PC-3 (cell line): ENCODE measurements around the gene SEC16A. TPM values are rescaled to one million over a fixed set of nuclear protein-coding genes. Genes with fewer than 3 reads are reported as not detected.
A peak's percentile ranks its signal among the peaks of the same experiment; 100 is the strongest.

Source experiments
- ATAC-seq: fragments of 200-7000 bp; cut with Tn5 transposase; 2 replicates; pipeline ENCODE4 v1.9.1; 2020; ENCODE audit warnings: mild to moderate bottlenecking, moderate library complexity
- BruUV-seq: library from RNA; stranded (reverse); fragments of 400-500 nt; replicated peaks from 2 replicates; lab custom pipeline; 2021; lab: Mats Ljungman, UMichigan
- CTCF ChIA-PET: fragments of 300-600 bp; sonication (Branson Sonifier 250); formaldehyde crosslinking; loops from one replicate; lab custom pipeline; 2022; ENCODE audit warnings: antibody characterized with exemption; lab: Charles Lee
- POLR2A ChIA-PET: fragments of 300-600 bp; sonication (Branson Sonifier 250); formaldehyde crosslinking; loops from one replicate; lab custom pipeline; 2022; ENCODE audit warnings: antibody characterized with exemption; ENCODE audit not compliant: unreplicated experiment; lab: Charles Lee
- DNase-seq: peaks from one replicate; pipeline ENCODE4 v3.0.0-alpha.2; 2015
- H2AFZ ChIP-seq: fragments of 300-600 bp; sonication (generic); 2 replicates; pipeline ENCODE4 v1.6.0; 2016; ENCODE audit warnings: antibody characterized with exemption, low read length
- H3F3A ChIP-seq: fragments of 300-600 bp; sonication (generic); one replicate; pipeline ENCODE4 v1.6.0; 2017; ENCODE audit warnings: antibody characterized with exemption, low read length, control low read depth, mild to moderate bottlenecking; ENCODE audit not compliant: unreplicated experiment
- H3K27ac ChIP-seq: fragments of 300-600 bp; sonication (generic); 2 replicates; pipeline ENCODE4 v1.5.1; 2016; ENCODE audit warnings: mild to moderate bottlenecking, low read length
- H3K27me3 ChIP-seq: fragments of 300-600 bp; sonication (generic); 2 replicates; pipeline ENCODE4 v1.6.1; 2016; ENCODE audit warnings: low read length, mixed read lengths
- H3K36me3 ChIP-seq: fragments of 300-600 bp; sonication (generic); 2 replicates; pipeline ENCODE4 v1.6.1; 2016; ENCODE audit warnings: low read depth, mixed run types, low read length, mixed read lengths
- H3K4me1 ChIP-seq: fragments of 300-600 bp; sonication (generic); 2 replicates; pipeline ENCODE4 v1.5.1; 2016; ENCODE audit warnings: low read length; ENCODE audit not compliant: insufficient read depth
- H3K4me2 ChIP-seq: fragments of 300-600 bp; sonication (generic); 2 replicates; pipeline ENCODE4 v1.6.0; 2016; ENCODE audit warnings: low read length
- H3K4me3 ChIP-seq: fragments of 300-600 bp; sonication (generic); 2 replicates; pipeline ENCODE4 v1.5.1; 2016; ENCODE audit warnings: mild to moderate bottlenecking, low read length, mixed read lengths
- H3K79me2 ChIP-seq: fragments of 300-600 bp; sonication (generic); 2 replicates; pipeline ENCODE4 v1.6.1; 2017; ENCODE audit warnings: low read length, mixed read lengths
- H3K9ac ChIP-seq: fragments of 300-600 bp; sonication (generic); 2 replicates; pipeline ENCODE4 v1.6.0; 2016; ENCODE audit warnings: mild to moderate bottlenecking, low read length
- H3K9me2 ChIP-seq: fragments of 300-600 bp; sonication (generic); replicated peaks from 2 replicates; pipeline ENCODE4 v1.6.1; 2016; ENCODE audit warnings: mixed run types, low read length, mixed read lengths
- H3K9me3 ChIP-seq: fragments of 300-600 bp; sonication (generic); 2 replicates; pipeline ENCODE4 v1.6.1; 2016; ENCODE audit warnings: low read length, mixed read lengths
- H4K20me1 ChIP-seq: fragments of 300-600 bp; sonication (generic); 2 replicates; pipeline ENCODE4 v1.6.1; 2016; ENCODE audit warnings: low read length, mixed read lengths
- EZH2 ChIP-seq: fragments of 300-600 bp; sonication (generic); IDR thresholded peaks from one replicate; pipeline ENCODE4 v1.6.1; 2017; ENCODE audit warnings: antibody characterized with exemption, mild to moderate bottlenecking, low read length; ENCODE audit not compliant: unreplicated experiment
- EZH2phosphoT487 ChIP-seq: fragments of 300-600 bp; sonication (generic); IDR thresholded peaks from 2 replicates; pipeline ENCODE4 v1.6.1; 2018; ENCODE audit warnings: mild to moderate bottlenecking, antibody characterized with exemption, low read length, borderline replicate concordance
- intact Hi-C: fragments of 100-400 bp; cut with micrococcal nuclease; formaldehyde crosslinking; loops from 2 replicates; pipeline ENCODE4 v1.9.0; 2023
- total RNA-seq: library from RNA; depleted of rRNA; stranded (reverse); fragments of >200 nt; gene quantifications from 2 replicates; pipeline ENCODE4 v1.2.3, GENCODE V29; 2014
- TF ChIP-seq, protein P1 (sequence below): fragments of 300-600 bp; sonication (generic); conservative IDR thresholded peaks from 2 replicates; pipeline ENCODE4 v1.5.1; 2017; ENCODE audit warnings: antibody characterized with exemption, low read depth, mild to moderate bottlenecking, low read length

The SEC16A gene
- total RNA-seq, 1 experiment from 2014 or later = 28.3 TPM

DNA sequence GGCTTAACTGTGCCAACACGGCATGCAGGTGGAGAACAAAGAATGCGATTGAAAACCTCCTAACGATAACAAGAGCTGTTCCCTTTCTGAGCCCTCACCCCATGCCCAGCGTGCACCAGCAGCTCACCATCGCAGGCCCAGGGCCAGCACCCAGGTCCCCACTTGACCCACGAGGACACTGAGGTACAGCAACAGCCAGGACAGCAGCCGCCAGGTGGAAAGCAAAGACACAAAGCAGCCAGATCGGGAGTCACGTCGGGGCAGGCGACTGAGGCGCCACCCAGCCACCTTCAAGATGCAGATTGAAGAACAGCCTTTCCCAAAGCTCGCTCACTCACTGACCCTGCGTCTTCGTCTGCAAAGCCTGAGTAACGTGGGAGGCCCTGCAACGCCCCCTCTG lies 6.9 kb upstream of the SEC16A start:
- Histone ChIP-seq H3F3A (no peaks in the 10 kb centered on the region), H3K79me2 (no peaks in the 10 kb centered on the region), H3K4me3 (no peak overlapping the region), H3K4me2 (no peak overlapping the region), H3K4me1 (peaks cover 2% of the 10 kb centered on the region; the same call in 1 of the 2 replicates), H3K9me2 (no peaks in the 10 kb centered on the region), H3K27ac (no peak overlapping the region), H2AFZ (no peak overlapping the region), H4K20me1 (no peaks in the 10 kb centered on the region), H3K36me3 (no peaks in the 10 kb centered on the region), H3K9ac (no peak overlapping the region), H3K9me3 (no peaks in the 10 kb centered on the region), H3K27me3 (no peaks in the 10 kb centered on the region)
- CTCF ChIA-PET = no interaction called here
- BruUV-seq = no TSS peak
- POLR2A ChIA-PET = no interaction called here
- no peak for TF ChIP-seq EZH2phosphoT487
- TF ChIP-seq, protein P1, sequence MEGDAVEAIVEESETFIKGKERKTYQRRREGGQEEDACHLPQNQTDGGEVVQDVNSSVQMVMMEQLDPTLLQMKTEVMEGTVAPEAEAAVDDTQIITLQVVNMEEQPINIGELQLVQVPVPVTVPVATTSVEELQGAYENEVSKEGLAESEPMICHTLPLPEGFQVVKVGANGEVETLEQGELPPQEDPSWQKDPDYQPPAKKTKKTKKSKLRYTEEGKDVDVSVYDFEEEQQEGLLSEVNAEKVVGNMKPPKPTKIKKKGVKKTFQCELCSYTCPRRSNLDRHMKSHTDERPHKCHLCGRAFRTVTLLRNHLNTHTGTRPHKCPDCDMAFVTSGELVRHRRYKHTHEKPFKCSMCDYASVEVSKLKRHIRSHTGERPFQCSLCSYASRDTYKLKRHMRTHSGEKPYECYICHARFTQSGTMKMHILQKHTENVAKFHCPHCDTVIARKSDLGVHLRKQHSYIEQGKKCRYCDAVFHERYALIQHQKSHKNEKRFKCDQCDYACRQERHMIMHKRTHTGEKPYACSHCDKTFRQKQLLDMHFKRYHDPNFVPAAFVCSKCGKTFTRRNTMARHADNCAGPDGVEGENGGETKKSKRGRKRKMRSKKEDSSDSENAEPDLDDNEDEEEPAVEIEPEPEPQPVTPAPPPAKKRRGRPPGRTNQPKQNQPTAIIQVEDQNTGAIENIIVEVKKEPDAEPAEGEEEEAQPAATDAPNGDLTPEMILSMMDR = no peak
- TF ChIP-seq EZH2 = no peak
- ATAC-seq (no peak), DNase-seq (no peak)
- intact Hi-C loops = loop anchor here (5.0 to 10.0 kb wide), 2 partner anchors 55 to 203 kb away; partner anchors contain the start of gene NOTCH1

DNA sequence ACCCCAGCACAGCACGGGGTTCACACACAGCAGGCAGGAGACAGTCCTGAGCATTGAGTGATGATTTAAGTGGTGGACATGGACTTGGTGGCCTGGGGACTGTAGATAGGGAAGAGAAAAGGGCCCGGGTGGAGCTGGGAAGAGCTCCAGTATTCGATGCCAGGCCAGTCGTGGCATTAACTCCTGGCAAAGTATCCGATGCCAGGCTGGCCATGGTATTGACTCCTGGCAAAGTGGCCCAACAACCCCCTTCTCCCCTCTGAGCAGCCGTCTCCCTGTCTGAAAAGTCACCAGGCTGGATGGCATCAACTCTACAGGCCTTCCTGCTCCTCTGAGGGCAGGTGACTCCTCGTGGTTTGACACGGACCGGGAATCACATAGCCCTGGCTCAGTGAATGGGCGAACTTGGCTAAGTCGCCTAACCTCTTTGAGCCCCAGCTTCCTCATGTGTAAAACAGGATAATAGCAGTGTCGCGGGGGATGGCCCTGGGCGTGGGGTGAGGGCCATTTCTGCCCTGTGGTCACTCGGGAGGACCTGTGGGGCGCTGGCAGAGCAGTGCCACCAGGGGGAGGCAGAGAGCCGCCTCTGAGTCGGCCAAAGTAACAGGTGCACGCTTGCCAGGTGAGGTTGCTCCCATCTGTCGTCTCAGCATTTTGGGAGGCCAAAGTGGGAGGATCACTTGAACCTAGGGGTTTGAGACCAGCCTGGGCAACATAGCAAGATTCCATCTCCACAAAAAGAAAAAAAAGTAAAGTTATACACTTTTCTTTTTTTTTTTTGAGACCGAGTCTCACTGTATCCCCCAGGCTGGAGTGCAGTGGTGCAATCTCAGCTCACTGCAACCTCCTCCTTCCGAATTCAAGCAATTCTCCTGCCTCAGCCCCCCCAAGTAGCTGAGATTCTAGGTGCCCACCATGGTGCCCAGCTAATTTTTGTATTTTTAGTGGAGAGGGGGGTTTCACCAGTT lies 5.7 kb upstream of the SEC16A start:
- H3K9me3 ChIP-seq = no peaks in the 10 kb centered on the region
- no peak for TF ChIP-seq EZH2
- TF ChIP-seq, protein P1 = peak; percentile 86
- H4K20me1 ChIP-seq = no peaks in the 10 kb centered on the region
- H3K27ac ChIP-seq = no peak overlapping the region
- H3K27me3 ChIP-seq = no peaks in the 10 kb centered on the region
- no peaks in the 10 kb centered on the region for H3K9me2 ChIP-seq
- peak; percentile 72 for DNase-seq
- POLR2A ChIA-PET = no interaction called here
- ATAC-seq = peak; percentile 31; the same call in 1 of the 2 replicates
- BruUV-seq = no TSS peak
- no peak overlapping the region for H3K4me2 ChIP-seq
- peaks cover 3% of the 10 kb centered on the region; the same call in 1 of the 2 replicates for H3K4me1 ChIP-seq
- H3K79me2 ChIP-seq = no peaks in the 10 kb centered on the region
- H3F3A ChIP-seq = no peaks in the 10 kb centered on the region
- H3K9ac ChIP-seq = no peak overlapping the region
- H2AFZ ChIP-seq = no peak overlapping the region
- no peak overlapping the region for H3K4me3 ChIP-seq
- CTCF ChIA-PET = no interaction called here
- intact Hi-C loops = loop anchor here (1.0 to 10.0 kb wide), 3 partner anchors 56 to 204 kb away; partner anchors contain the start of gene NOTCH1
- H3K36me3 ChIP-seq = no peaks in the 10 kb centered on the region
